ENCODE results near the gene TRDMT1. TPM values are rescaled to one million over a fixed set of nuclear protein-coding genes. Genes with fewer than 3 reads are reported as not detected.

Gene TRDMT1
- polyA plus RNA-seq, 3 donors = 3.1 to 6.6 (median 5.0) TPM

DNA sequence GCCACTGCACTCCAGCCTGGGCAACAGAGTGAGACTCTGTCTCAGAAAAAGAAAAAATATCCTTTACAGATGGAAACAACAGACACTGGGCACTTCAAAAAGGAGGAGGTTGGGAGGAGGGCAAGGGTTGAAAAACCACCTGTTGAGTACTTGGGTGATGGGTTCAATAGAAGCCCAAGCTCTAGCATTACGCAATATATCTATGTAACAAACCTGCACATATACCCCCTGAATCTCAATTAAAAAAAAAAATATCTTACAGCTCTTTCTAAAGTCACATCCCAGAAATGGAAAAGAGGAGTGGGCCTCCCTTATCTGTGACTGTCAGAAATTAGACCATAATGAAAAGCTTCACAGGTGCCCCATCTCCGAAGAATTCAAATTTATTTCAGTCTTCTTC, 38.6 kb upstream of the TRDMT1 start:
- Mint-ChIP-seq H3K27me3 (ENCODE audit: low read depth in 3 of 3) (no peaks in the 10 kb centered on the region), H3K27ac (peak overlapping the region in 5 of 7 donors; percentile 61 to 89 (median 73))
- TF ChIP-seq, protein P1, sequence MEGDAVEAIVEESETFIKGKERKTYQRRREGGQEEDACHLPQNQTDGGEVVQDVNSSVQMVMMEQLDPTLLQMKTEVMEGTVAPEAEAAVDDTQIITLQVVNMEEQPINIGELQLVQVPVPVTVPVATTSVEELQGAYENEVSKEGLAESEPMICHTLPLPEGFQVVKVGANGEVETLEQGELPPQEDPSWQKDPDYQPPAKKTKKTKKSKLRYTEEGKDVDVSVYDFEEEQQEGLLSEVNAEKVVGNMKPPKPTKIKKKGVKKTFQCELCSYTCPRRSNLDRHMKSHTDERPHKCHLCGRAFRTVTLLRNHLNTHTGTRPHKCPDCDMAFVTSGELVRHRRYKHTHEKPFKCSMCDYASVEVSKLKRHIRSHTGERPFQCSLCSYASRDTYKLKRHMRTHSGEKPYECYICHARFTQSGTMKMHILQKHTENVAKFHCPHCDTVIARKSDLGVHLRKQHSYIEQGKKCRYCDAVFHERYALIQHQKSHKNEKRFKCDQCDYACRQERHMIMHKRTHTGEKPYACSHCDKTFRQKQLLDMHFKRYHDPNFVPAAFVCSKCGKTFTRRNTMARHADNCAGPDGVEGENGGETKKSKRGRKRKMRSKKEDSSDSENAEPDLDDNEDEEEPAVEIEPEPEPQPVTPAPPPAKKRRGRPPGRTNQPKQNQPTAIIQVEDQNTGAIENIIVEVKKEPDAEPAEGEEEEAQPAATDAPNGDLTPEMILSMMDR (IDR thresholded peaks at IDR 0.05) = no peak

DNA sequence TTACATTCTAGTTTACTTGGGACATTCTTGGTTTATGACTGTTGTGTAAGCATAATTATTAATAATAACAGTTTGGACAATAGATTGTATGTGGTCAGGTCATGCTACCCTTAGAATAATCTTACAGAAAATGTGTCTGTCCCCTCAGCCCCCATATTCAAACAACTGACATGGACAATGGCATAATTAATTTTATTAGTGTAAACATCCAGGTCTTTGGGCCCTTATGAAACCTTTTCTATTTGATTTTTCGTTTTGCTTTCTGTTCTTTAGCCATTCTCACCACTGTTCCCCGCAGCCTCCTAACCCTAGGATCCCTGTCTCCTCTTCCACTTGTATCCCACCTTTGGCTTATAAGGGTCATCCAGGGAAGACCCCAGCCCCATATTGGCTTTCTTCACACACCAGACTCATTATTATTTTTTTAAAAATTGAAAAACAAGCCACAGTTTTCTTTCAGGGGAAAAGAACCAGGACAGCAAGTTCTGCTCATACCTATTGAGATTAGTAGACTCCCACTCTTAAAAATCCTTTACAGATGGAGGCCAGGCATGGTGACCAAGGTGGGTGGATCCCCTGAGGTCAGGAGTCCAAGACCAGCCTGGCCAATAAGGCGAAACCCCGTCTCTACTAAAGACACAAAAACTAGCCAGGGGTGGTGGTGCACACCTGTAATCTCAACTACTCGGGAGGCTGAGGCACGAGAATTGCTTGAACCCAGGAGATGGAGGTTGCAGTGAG, 38.0 kb upstream of the TRDMT1 start:
- H3K27ac Mint-ChIP-seq = peak overlapping the region; percentile 10 to 89 (median 72)
- H3K4me1 ChIP-seq (ENCODE audit: control insufficient read depth in 1 of 2, insufficient read depth in 2 of 2, low read length in 2 of 2) = peaks cover 4 to 11% of the 10 kb centered on the region in 2 donors
- H3K27ac ChIP-seq (ENCODE audit: low read depth in 1 of 2, low read length in 2 of 2) = peak overlapping the region in 1 of 2 donors; percentile 33
- WGBS (ENCODE audit: insufficient coverage) = 100% methylated on average over 6 of the region's 6 CpGs
- peaks cover 7% of the 10 kb centered on the region for H3K4me1 Mint-ChIP-seq
- H3K4me2 ChIP-seq (replicated peaks; ENCODE audit: extremely low read depth, low read length, poor library complexity, severe bottlenecking) = no peak overlapping the region
- H3K79me2 ChIP-seq (ENCODE audit: insufficient read depth, low read length) = peaks cover 2% of the 10 kb centered on the region
- no peaks in the 10 kb centered on the region for H3K27me3 ChIP-seq (ENCODE audit: control insufficient read depth in 2 of 2, insufficient read depth in 2 of 2, low read length in 2 of 2)
- no peak overlapping the region for H2AFZ ChIP-seq (ENCODE audit: insufficient read depth, low read depth, low read length, poor library complexity, severe bottlenecking)
- peaks cover 37 to 39% of the 10 kb centered on the region in 2 donors for H3K36me3 ChIP-seq (replicated peaks in 1 of 2; ENCODE audit: control insufficient read depth in 1 of 2, insufficient read depth in 2 of 2, low read length in 2 of 2)
- H3K9me3 ChIP-seq (replicated peaks in 1 of 2; ENCODE audit: control insufficient read depth in 1 of 2, insufficient read depth in 1 of 2, low read length in 2 of 2) = no peaks in the 10 kb centered on the region
- H3K36me3 Mint-ChIP-seq = peaks cover 35 to 42% of the 10 kb centered on the region in 2 donors
- H3K4me3 Mint-ChIP-seq = no peak overlapping the region
- no peaks in the 10 kb centered on the region for H3K27me3 Mint-ChIP-seq (ENCODE audit: low read depth in 3 of 3)
- TF ChIP-seq, protein P1 (IDR thresholded peaks at IDR 0.05) = no peak
- H3K9ac ChIP-seq (ENCODE audit: insufficient read depth, low read length, poor library complexity, severe bottlenecking) = no peak overlapping the region
- H3K4me3 ChIP-seq (replicated peaks in 1 of 3; ENCODE audit: low read depth in 2 of 3, low read length in 3 of 3) = no peak overlapping the region
- H3K9me3 Mint-ChIP-seq = no peaks in the 10 kb centered on the region
- H4K20me1 ChIP-seq (ENCODE audit: insufficient read depth, low read length) = peaks cover 46% of the 10 kb centered on the region
- DNase-seq = peak in 1 of 3 donors; percentile 31
- intact Hi-C loops (cut with micrococcal nuclease) = loop anchor here (5.0 to 10.0 kb wide), 2 partner anchors 37 to 335 kb away; partner anchors contain the start of gene TRDMT1 (in 1 of the 2)

More for the DNA sequence above, 38.6 kb upstream of the TRDMT1 start:
- H3K4me3 Mint-ChIP-seq = no peak overlapping the region
- intact Hi-C loops (cut with micrococcal nuclease) = no loop called here
- no CpG with 5 or more reads among the region's 2 CpGs for WGBS (ENCODE audit: insufficient coverage)
- Histone ChIP-seq H3K36me3 (replicated peaks in 1 of 2; ENCODE audit: control insufficient read depth in 1 of 2, insufficient read depth in 2 of 2, low read length in 2 of 2) (peaks cover 31 to 33% of the 10 kb centered on the region in 2 donors), H3K4me2 (replicated peaks; ENCODE audit: extremely low read depth, low read length, poor library complexity, severe bottlenecking) (no peak overlapping the region), H4K20me1 (ENCODE audit: insufficient read depth, low read length) (peaks cover 40% of the 10 kb centered on the region), H3K9me3 (replicated peaks in 1 of 2; ENCODE audit: control insufficient read depth in 1 of 2, insufficient read depth in 1 of 2, low read length in 2 of 2) (no peaks in the 10 kb centered on the region), H3K4me3 (replicated peaks in 1 of 3; ENCODE audit: low read depth in 2 of 3, low read length in 3 of 3) (no peak overlapping the region), H3K79me2 (ENCODE audit: insufficient read depth, low read length) (no peaks in the 10 kb centered on the region), H3K27me3 (ENCODE audit: control insufficient read depth in 2 of 2, insufficient read depth in 2 of 2, low read length in 2 of 2) (no peaks in the 10 kb centered on the region), H2AFZ (ENCODE audit: insufficient read depth, low read depth, low read length, poor library complexity, severe bottlenecking) (no peak overlapping the region), H3K27ac (ENCODE audit: low read depth in 1 of 2, low read length in 2 of 2) (no peak overlapping the region), H3K9ac (ENCODE audit: insufficient read depth, low read length, poor library complexity, severe bottlenecking) (no peak overlapping the region), H3K4me1 (ENCODE audit: control insufficient read depth in 1 of 2, insufficient read depth in 2 of 2, low read length in 2 of 2) (peaks cover 3 to 5% of the 10 kb centered on the region in 2 donors)
- peaks cover 29 to 37% of the 10 kb centered on the region in 2 donors for H3K36me3 Mint-ChIP-seq
- H3K4me1 Mint-ChIP-seq = peaks cover 2% of the 10 kb centered on the region
- DNase-seq = peak in 1 of 3 donors; percentile 47
- no peaks in the 10 kb centered on the region for H3K9me3 Mint-ChIP-seq
